HepG2 (cell line): Measurements from ENCODE around the gene ANTKMT. TPM values are rescaled to one million over a fixed set of nuclear protein-coding genes. Genes with fewer than 3 reads are reported as not detected.
A peak's percentile ranks its signal among the peaks of the same experiment; 100 is the strongest.

ENCODE experiments used
- CC2D1A ChIP-seq: sonication (generic); formaldehyde crosslinking; IDR thresholded peaks from 2 replicates; pipeline ENCODE4 v1.8.1; 2023; ENCODE audit warnings: mild to moderate bottlenecking, missing genetic modification reagents
- ELF3 ChIP-seq: IDR thresholded peaks from 2 replicates; pipeline ENCODE4 v1.6.1; 2016; ENCODE audit warnings: missing genetic modification reagents, missing compliant biosample characterization
- FOSL1 ChIP-seq: sonication (generic); formaldehyde crosslinking; IDR thresholded peaks from 2 replicates; pipeline ENCODE4 v1.9.0; 2021; ENCODE audit warnings: missing genetic modification reagents, borderline replicate concordance
- IKZF1 ChIP-seq: fragments of 450-650 bp; IDR thresholded peaks from 2 replicates; pipeline ENCODE4 v1.7.1; 2016
- MYC ChIP-seq: sonication (generic); formaldehyde crosslinking; IDR thresholded peaks from 2 replicates; pipeline ENCODE4 v1.9.0; 2021; ENCODE audit warnings: missing genetic modification reagents, borderline replicate concordance
- NBN ChIP-seq: fragments of 450-650 bp; conservative IDR thresholded peaks from 2 replicates; pipeline ENCODE4 v1.6.1; 2017
- NFYB ChIP-seq: sonication (generic); formaldehyde crosslinking; IDR thresholded peaks from 2 replicates; pipeline ENCODE4 v1.4.0; 2020; ENCODE audit warnings: missing genetic modification reagents
- NPAS2 ChIP-seq: sonication (generic); formaldehyde crosslinking; IDR thresholded peaks from 2 replicates; pipeline ENCODE4 v1.8.0; 2022; ENCODE audit warnings: mild to moderate bottlenecking, missing genetic modification reagents, borderline replicate concordance
- NRL ChIP-seq: sonication (generic); formaldehyde crosslinking; IDR thresholded peaks from 2 replicates; pipeline ENCODE4 v1.5.0; 2020; ENCODE audit warnings: missing genetic modification reagents, mild to moderate bottlenecking, moderate library complexity, borderline replicate concordance
- RBM39 ChIP-seq: fragments of 200-400 bp; formaldehyde crosslinking; IDR thresholded peaks from one replicate; pipeline ENCODE4 v1.6.1; 2018; ENCODE audit warnings: antibody characterized with exemption, mild to moderate bottlenecking, low read depth, low read length; ENCODE audit not compliant: poor library complexity, severe bottlenecking
- SIN3B ChIP-seq: fragments of 150-350 bp; IDR thresholded peaks from 2 replicates; pipeline ENCODE4 v1.6.1; 2014; ENCODE audit warnings: low read length
- SIX4 ChIP-seq: sonication (generic); formaldehyde crosslinking; IDR thresholded peaks from 2 replicates; pipeline ENCODE4 v1.4.0; 2020; ENCODE audit warnings: missing genetic modification reagents
- SNAPC2 ChIP-seq: sonication (generic); formaldehyde crosslinking; IDR thresholded peaks from 2 replicates; pipeline ENCODE4 v1.8.1; 2022; ENCODE audit warnings: mild to moderate bottlenecking, missing genetic modification reagents
- ZBTB1 ChIP-seq: sonication (generic); formaldehyde crosslinking; IDR thresholded peaks from 2 replicates; pipeline ENCODE4 v1.4.0; 2020; ENCODE audit warnings: missing genetic modification reagents, borderline replicate concordance
- ZBTB7A ChIP-seq: sonication (generic); formaldehyde crosslinking; IDR thresholded peaks from 2 replicates; pipeline ENCODE4 v1.8.0; 2022; ENCODE audit warnings: mild to moderate bottlenecking, missing genetic modification reagents
- ZMYM4 ChIP-seq: sonication (generic); formaldehyde crosslinking; IDR thresholded peaks from 2 replicates; pipeline ENCODE4 v1.8.1; 2023; ENCODE audit warnings: mild to moderate bottlenecking, missing genetic modification reagents
- ZNF205 ChIP-seq: IDR thresholded peaks from 2 replicates; pipeline ENCODE4 v1.6.1; 2018; ENCODE audit warnings: missing biosample characterization, missing genetic modification reagents
- ZNF263 ChIP-seq: sonication (generic); formaldehyde crosslinking; IDR thresholded peaks from 2 replicates; pipeline ENCODE4 v1.4.0; 2020; ENCODE audit warnings: missing genetic modification reagents
- ZNF3 ChIP-seq: IDR thresholded peaks from 2 replicates; pipeline ENCODE4 v1.7.0; 2017; ENCODE audit warnings: inconsistent platforms
- ZNF331 ChIP-seq: sonication (generic); formaldehyde crosslinking; IDR thresholded peaks from 2 replicates; pipeline ENCODE4 v1.4.0; 2020; ENCODE audit warnings: missing genetic modification reagents
- ZNF432 ChIP-seq: sonication (generic); formaldehyde crosslinking; IDR thresholded peaks from 2 replicates; pipeline ENCODE4 v1.5.0; 2020; ENCODE audit warnings: missing genetic modification reagents, mild to moderate bottlenecking, borderline replicate concordance
- ZNF552 ChIP-seq: sonication (generic); formaldehyde crosslinking; IDR thresholded peaks from 2 replicates; pipeline ENCODE4 v1.9.0; 2022; ENCODE audit warnings: missing genetic modification reagents, mild to moderate bottlenecking, borderline replicate concordance
- ZNF660 ChIP-seq: sonication (generic); formaldehyde crosslinking; IDR thresholded peaks from 2 replicates; pipeline ENCODE4 v1.5.1; 2020; ENCODE audit warnings: mild to moderate bottlenecking, low read depth, missing genetic modification reagents, borderline replicate concordance
- ZNF672 ChIP-seq: sonication (generic); formaldehyde crosslinking; IDR thresholded peaks from 2 replicates; pipeline ENCODE4 v1.8.1; 2022; ENCODE audit warnings: missing genetic modification reagents
- ZNF850 ChIP-seq: sonication (generic); formaldehyde crosslinking; conservative IDR thresholded peaks from 2 replicates; pipeline ENCODE4 v1.9.0; 2021; ENCODE audit warnings: mild to moderate bottlenecking, missing genetic modification reagents
- ZNF891 ChIP-seq: sonication (generic); formaldehyde crosslinking; IDR thresholded peaks from 2 replicates; pipeline ENCODE4 v1.5.0; 2020; ENCODE audit warnings: mild to moderate bottlenecking, missing genetic modification reagents
- polyA plus RNA-seq, 8 experiments: library from polyadenylated mRNA; depleted of rRNA in 3 of 8; stranded (reverse) in 7 of 8; unstranded in 1 of 8; fragments of >200 nt; fragmentation: Illumina TruSeq in 4 of 8; extraction: Trizol in 4 of 8; gene quantifications; 2 replicates each; pipeline versions ENCODE4 v1.2.1 to v1.2.3, GENCODE V29; 2011 to 2016; ENCODE audit warnings: low read depth in 4 of 8, missing spikeins in 1 of 8, mixed read lengths in 1 of 8; ENCODE audit not compliant: insufficient read depth in 1 of 8
- total RNA-seq, 5 experiments: library from RNA; depleted of rRNA; stranded (reverse); fragments of >200 nt; fragmentation: Illumina TruSeq; extraction: Trizol; gene quantifications; 2 replicates each; pipeline ENCODE4 v1.2.3, GENCODE V29; 2016; ENCODE audit warnings: low read depth in 1 of 5
- TF ChIP-seq, protein P1 (sequence below): sonication (generic); formaldehyde crosslinking; IDR thresholded peaks from 2 replicates; pipeline ENCODE4 v1.4.0; 2020; ENCODE audit warnings: missing genetic modification reagents
- TF ChIP-seq, protein P2 (sequence below): sonication (generic); formaldehyde crosslinking; IDR thresholded peaks from 2 replicates; pipeline ENCODE4 v1.4.0; 2020; ENCODE audit warnings: mild to moderate bottlenecking, missing genetic modification reagents

Gene ANTKMT
- total and polyA plus RNA-seq, 2 of the 13 experiments (the other 11 are each of a cell fraction or from before 2014, with no cell fraction given): 7.5 to 47.8 TPM

DNA sequence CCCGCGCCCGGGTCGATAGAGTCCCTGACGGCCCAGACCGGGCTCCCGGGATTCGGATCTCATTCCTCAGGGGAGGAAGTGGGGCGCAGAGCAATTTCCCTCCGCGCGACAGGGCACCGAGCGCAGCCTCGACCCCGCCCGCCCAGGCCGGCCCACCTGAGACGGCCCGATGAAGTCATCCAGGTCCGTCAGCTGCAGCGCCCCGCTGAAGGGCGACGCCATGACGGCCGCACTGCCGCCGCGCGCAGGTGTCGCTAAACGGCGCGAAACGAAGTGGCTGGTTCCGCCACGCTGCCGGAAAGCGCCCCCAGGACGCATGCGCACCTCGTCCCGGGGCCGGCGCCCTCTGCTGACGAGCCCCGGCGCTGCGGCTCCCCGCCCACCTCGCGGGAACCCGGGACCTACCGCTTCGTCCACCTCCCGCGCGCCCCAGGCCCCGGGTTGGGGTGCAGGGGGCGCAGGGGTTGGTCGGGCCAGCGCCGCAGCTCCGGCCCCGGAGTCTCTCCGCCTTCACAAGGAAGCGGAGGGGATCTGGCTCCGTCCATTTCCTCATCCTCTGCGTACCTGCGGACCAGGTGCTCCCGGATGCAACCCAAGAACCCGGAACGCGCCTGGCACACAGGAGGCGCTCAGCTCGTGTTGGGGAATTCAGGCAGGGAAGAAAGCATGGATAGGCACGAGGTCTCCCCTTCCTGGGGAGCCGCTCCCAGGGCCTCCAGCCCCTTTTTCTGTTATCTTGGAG, 20.0 kb downstream of the ANTKMT start, which contains the start of gene CIAO3 (continued):
- TF ChIP-seq NPAS2 (CRISPR knock-in tag) (no peak), FOSL1 (no peak), ZNF672 (CRISPR knock-in tag) (peak; percentile 66; the same call in 1 of the 2 replicates), CC2D1A (CRISPR knock-in tag) (no peak), ELF3 (CRISPR knock-in tag) (peak; percentile 46), ZNF205 (CRISPR knock-in tag) (0 out of 2 replicates have a peak, but pooled peaks have one; percentile 52), ZNF850 (CRISPR knock-in tag) (no peak), SIN3B (peak; percentile 72; the same call in 1 of the 2 replicates), ZBTB1 (no peak), ZNF660 (no peak), ZNF331 (CRISPR knock-in tag) (peak; percentile 88), SNAPC2 (CRISPR knock-in tag) (peak; percentile 39; the same call in 1 of the 2 replicates), NRL (CRISPR knock-in tag) (0 out of 2 replicates have a peak, but pooled peaks have one; percentile 36), NBN (no peak), ZMYM4 (CRISPR knock-in tag) (peak; percentile 85), IKZF1 (no peak), ZNF432 (CRISPR knock-in tag) (no peak), ZNF3 (CRISPR knock-in tag) (no peak), RBM39 (peak; percentile 41), ZNF263 (CRISPR knock-in tag) (peak; percentile 65), SIX4 (CRISPR knock-in tag) (0 out of 2 replicates have a peak, but pooled peaks have one; percentile 29), MYC (CRISPR knock-in tag) (peak; percentile 83), ZNF552 (CRISPR knock-in tag) (peak; percentile 61), NFYB (CRISPR knock-in tag) (peak; percentile 35; the same call in 1 of the 2 replicates), ZNF891 (CRISPR knock-in tag) (no peak), ZBTB7A (CRISPR knock-in tag) (0 out of 2 replicates have a peak, but pooled peaks have one; percentile 74)
- TF ChIP-seq, protein P1, sequence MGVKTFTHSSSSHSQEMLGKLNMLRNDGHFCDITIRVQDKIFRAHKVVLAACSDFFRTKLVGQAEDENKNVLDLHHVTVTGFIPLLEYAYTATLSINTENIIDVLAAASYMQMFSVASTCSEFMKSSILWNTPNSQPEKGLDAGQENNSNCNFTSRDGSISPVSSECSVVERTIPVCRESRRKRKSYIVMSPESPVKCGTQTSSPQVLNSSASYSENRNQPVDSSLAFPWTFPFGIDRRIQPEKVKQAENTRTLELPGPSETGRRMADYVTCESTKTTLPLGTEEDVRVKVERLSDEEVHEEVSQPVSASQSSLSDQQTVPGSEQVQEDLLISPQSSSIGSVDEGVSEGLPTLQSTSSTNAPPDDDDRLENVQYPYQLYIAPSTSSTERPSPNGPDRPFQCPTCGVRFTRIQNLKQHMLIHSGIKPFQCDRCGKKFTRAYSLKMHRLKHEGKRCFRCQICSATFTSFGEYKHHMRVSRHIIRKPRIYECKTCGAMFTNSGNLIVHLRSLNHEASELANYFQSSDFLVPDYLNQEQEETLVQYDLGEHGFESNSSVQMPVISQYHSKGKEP (CRISPR knock-in tag): no peak
- TF ChIP-seq, protein P2, sequence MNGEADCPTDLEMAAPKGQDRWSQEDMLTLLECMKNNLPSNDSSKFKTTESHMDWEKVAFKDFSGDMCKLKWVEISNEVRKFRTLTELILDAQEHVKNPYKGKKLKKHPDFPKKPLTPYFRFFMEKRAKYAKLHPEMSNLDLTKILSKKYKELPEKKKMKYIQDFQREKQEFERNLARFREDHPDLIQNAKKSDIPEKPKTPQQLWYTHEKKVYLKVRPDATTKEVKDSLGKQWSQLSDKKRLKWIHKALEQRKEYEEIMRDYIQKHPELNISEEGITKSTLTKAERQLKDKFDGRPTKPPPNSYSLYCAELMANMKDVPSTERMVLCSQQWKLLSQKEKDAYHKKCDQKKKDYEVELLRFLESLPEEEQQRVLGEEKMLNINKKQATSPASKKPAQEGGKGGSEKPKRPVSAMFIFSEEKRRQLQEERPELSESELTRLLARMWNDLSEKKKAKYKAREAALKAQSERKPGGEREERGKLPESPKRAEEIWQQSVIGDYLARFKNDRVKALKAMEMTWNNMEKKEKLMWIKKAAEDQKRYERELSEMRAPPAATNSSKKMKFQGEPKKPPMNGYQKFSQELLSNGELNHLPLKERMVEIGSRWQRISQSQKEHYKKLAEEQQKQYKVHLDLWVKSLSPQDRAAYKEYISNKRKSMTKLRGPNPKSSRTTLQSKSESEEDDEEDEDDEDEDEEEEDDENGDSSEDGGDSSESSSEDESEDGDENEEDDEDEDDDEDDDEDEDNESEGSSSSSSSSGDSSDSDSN (CRISPR knock-in tag): peak; percentile 88
